Activated gamma-delta T cell treated with anti-CD3 and anti-CD28 coated beads, Interleukin-2, amount 50 U/mL, for 16 hours (primary cell): ENCODE results near the gene SBNO1.
"Not testable (repeated sequence)": the region's sequence is repeated elsewhere in the genome, so short reads cannot be mapped to it uniquely, and the experiment has no call there.

ENCODE experiments used
- DNase-seq: peaks from one replicate; pipeline ENCODE4 v3.0.0-alpha.2; 2020; ENCODE audit warnings: low read depth

Gene SBNO1

DNA sequence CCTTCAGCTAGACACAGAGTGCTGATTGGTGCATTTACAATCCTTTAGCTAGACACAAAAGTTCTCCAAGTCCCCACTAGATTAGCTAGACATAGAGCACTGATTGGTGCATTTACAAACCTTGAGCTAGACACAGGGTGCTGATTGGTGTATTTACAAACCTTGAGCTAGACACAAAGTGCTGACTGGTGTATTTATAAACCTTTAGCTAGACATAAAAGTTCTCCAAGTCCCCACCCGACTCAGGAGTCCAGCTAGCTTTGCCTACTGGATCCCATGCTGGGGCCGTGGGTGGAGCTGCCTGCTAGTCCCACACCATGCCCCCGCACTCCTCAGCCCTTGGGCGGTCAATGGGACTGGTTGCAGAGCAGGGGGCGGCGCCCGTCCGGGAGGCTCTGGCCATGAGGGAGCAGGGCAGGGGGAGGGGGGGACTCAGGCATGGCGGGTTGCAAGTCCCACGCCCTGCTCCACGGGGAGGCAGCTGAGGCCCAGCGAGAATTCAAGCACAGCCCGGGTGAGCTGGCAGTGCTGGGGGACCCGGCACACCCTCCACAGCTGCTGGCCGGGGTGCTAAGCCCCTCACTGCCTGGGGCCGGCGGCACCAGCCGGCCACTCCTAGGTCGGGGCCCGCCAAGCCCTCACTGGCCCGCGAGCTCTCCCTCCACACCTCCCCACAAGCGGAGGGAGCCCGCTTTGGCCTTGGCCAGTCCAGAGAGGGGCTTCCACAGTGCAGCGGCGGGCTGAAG, 115.5 kb downstream of the SBNO1 start:
- not testable (repeated sequence) for DNase-seq

GRCh38 chr12:123248129-123248528, 116.5 kb downstream of the SBNO1 start:
- not testable (repeated sequence) for DNase-seq

- DNase-seq, result no peak
Observed at GRCh38 chr12:123245678-123246077, 119.0 kb downstream of the SBNO1 start.

DNA sequence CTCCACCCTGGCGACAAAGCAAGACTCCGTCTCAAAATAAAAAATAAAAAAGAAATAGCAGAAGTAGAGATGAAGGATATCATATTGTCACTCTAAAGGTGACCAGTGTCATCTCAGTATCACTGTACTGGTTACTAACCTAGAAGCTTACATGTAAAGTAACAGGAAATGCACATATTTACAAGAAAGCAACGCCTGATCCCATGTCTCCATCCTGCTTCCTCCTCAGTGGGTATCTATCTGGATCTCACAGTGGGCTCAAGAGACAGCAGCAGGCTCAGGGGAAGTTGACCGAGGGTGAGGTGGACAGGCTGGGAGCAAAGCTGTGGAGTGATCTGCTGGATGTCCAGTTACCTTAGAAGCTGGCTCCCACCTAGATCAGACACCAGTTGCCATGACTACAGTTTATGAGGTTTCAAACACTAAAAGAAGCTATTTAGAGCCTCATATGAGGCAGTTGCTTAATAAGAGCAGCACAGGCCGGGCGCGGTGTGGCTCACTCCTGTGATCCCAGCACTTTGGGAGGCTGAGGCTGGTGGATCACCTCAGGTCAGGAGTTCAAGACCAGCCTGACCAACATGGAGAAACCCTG, 120.9 kb downstream of the SBNO1 start:
- DNase-seq, result no peak

DNA sequence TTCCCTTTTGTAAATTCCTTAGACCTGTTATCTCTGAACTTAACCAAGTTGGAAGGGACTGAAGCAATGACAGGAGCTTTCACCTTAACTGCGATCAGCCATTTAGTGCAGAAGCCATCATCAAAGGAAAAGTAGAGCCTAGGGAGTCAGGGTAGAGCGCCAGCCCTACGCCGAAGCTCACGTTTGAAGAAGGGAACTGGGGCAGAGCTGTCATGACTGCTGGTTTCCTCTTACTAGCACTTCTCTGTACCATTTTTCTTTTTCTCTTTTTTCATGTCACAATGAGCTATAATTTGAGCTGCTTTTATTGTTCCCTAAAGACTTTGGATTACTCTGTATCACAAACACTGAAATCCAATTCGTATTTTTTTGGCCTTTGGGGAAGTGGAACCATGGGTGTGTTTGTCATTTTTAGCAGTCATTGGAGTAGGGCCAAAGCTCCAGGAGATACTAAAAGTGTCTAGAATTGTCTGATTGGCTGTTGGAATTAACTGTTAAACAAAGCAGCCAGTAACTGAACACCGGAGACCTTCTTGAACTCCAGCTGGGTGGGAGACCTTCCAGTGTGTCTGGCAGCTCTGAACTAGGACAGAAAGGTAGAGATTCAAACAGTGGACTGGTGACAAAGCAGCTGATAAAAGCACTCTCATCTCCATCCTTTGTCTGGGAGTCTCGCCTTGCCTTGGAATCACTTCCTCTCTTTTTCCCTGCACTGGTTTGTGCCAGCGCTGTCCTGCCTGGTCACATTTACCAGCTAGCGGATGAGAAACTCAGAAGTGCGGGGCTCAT, 122.3 kb downstream of the SBNO1 start:
- no peak for DNase-seq
